CD4-positive, alpha-beta T cell treated with Interleukin-12 subunit alpha and Interleukin-12 subunit beta, for 1 hour (primary cell): Measurements from ENCODE around the gene TBC1D20.
"Not testable (repeated sequence)": the region's sequence is repeated elsewhere in the genome, so short reads cannot be mapped to it uniquely, and the experiment has no call there.

Experiments
- DNase-seq: peaks from one replicate; pipeline ENCODE4 v3.0.0-alpha.2; 2020

TBC1D20 gene

DNA sequence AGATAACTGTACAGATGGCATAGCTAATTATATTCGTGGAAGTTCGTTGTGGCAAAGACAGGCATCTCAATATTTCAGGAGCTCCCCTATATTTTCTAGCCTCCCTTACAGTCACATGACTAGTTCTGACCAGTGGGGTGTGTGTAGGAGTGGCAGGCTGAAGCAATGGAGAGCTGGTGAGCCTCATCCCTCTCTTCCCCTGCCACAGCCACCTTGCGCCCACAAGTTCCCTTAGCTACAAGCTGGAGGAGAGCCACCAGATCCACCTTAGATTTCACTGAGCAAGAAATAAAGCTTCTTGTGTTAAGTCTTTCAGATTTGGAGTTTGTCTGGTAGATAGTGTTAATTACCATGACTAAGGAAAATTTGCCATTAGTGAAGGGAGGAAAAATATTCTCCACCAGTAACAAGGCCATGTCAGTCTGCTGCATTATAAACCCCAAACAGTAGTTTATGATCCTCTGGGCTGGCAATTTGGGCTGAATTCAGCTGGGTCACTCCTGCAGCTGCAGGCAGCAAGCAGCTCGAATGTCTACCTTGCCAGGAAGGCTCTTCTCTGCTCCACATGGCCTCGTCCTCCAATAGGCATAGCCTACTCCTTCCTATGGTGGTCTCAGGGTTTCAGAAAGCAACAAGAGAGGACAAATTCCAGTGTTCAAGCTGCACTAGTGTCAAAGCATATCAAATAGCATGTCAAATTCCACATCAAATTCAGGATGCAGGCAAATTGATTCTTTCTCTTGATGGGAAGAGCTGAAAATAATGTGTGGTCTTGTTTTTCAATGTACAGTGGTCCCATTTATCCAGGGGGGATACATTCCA is 61.7 kb downstream of the TBC1D20 start:
- no peak for DNase-seq

- DNase-seq = no peak
Observed at GRCh38 chr20:400128-400453, 62.2 kb downstream of the TBC1D20 start.

DNA sequence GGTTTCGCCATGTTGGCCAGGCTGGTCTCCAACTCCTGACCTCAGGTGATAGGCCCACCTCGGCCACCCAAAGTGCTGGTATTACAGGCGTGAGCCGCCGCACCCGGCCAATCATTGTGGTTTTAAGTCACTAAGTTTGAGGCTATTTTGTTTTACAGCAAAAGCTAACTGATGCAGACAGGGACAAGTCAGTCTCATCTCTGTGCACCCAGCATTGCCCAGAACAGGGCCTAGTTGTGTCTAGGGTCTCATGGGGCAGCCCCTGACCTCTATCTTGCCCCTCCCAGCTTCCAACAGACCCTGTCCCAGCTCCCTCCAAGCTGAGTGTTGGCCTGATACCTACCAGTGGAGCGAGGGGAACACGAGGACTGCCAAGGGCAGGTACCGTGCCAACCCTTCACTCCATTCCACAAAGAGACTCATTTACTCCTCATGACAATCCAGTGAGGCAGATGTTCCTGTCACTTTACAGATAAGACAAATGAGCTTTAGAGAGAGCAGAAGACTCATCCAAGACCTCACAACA is 63.1 kb downstream of the TBC1D20 start:
- no peak for DNase-seq

- DNase-seq = no peak
Observed at GRCh38 chr20:397432-398237, 64.7 kb downstream of the TBC1D20 start.

DNA sequence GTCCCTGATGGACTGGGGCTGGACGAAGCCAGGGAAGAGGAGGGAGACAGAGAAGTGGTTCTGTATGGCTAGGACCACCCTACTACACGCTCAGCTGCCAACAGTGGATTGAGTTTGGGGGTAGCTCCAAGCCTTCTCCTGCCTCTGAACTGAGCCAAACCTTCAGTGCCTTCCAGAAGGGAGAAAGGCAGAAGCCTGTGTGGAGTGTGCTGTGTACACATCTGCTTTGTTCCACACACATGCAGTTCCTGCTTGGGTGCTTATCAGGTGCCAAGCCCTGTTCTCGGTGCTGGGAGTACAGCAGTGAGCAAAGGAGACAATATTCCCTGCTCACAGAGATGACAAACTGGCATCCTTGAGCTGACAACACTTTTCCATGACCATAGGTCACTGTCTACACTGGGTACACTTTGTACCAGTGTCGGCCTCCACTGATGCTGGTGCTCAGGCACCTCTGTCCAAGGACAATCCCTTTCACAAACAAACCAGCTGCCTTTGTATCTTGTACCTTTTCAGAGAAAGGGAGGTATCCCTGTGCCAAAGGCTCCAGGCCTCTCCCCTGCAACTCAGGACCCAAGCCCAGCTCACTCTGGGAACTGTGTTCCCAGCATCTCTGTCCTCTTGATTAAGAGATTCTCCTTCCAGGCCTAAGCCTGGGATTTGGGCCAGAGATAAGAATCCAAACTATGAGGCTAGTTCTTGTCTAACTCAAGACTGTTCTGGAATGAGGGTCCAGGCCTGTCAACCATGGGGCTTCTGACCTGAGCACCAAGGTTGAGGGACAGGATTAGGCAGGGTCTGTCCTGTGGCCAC is 65.5 kb downstream of the TBC1D20 start:
- no peak for DNase-seq

DNA sequence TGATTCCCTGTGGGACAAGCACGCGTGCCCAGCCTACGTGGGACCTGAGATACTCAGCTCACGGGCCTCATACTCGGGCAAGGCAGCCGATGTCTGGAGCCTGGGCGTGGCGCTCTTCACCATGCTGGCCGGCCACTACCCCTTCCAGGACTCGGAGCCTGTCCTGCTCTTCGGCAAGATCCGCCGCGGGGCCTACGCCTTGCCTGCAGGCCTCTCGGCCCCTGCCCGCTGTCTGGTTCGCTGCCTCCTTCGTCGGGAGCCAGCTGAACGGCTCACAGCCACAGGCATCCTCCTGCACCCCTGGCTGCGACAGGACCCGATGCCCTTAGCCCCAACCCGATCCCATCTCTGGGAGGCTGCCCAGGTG is 66.1 kb downstream of the TBC1D20 start:
- no peak for DNase-seq

DNA sequence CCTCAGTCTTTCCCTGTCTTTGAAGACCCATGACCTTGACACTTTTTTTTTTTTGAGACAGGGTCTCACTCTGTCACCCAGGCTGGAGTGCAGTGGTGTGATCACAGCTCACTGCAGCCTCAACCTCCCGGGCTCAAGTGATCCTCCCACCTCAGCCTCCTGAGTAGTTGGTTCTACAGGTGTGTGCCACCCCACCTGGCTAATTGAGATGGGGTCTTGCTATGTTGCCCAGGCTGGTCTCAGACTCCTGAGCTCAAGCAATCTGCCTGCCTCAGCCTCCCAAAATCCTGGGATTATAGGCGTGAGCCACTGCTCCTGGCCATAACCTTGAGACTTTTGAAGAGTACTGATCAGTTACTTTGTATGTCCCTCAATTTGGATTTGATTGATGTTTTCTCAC is 69.0 kb downstream of the TBC1D20 start:
- DNase-seq = not testable (repeated sequence)

- DNase-seq = no peak
Observed at GRCh38 chr20:391041-391711, 71.2 kb downstream of the TBC1D20 start.

- DNase-seq = no peak
Observed at GRCh38 chr20:389220-389619, 73.1 kb downstream of the TBC1D20 start.

DNA sequence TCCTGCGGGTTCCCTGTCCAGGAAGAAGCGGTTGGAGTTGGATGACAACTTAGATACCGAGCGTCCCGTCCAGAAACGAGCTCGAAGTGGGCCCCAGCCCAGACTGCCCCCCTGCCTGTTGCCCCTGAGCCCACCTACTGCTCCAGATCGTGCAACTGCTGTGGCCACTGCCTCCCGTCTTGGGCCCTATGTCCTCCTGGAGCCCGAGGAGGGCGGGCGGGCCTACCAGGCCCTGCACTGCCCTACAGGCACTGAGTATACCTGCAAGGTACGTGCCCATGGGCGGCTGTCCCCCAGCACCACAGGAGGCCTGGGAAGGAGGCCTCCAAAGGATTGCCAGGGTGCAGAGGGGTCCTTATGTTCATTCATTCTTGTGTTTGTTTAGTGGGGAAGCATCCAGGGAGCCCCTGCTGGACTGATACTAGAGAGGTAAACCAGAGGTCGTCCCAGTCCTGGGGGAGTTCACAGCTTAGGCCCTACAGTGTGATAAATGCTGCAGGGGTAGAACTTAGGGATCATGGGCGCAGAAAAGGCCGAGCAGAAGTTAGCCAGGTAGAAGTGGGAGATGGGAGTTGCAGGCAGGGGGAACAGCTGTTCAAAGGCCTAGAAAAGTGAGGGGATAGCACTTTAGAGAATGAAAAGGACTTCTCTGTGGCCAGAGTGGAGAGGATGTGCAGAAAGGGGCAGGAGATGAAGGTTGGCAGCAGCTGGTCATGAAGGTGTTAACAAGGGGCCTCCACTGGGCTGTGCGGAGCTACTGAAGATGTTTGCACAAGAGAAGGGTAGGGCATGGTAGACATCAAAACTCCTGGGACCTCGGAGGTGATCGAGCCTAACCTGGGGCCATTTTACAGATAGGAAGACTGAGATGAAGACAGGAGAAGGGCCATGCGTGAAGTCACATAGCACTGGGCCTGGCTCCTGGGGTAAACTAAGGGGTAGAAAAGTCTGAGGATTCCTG is 74.0 kb downstream of the TBC1D20 start:
- DNase-seq = no peak

DNA sequence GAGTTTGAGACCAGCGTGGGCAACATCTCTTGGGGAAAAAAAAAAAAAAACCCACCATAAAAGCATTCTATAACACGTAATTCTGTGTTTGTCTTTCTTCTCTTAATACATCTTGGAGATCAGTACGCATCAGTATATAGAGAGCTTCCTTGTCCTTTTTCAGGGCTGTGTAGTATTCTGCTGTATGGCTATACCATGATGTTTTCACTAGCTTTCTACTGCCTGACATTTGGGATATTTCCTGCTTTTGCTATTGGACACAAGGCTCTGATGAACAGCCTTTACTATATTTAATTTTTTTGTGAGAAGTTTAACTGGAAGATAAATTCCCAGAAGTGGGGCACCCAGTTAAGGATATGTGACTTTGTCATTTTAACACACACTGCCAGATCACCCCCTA is 74.8 kb downstream of the TBC1D20 start:
- no peak for DNase-seq

- DNase-seq = not testable (repeated sequence)
Observed at GRCh38 chr20:386634-387033, 75.7 kb downstream of the TBC1D20 start.
